SU-DHL-6 (cell line): ENCODE results near the gene PREX1.

Experiments
- H2AFZ ChIP-seq: fragments of 200-600 bp; sonication (generic); 2 replicates; pipeline ENCODE4 v1.6.1; 2014; ENCODE audit warnings: low read depth, mild to moderate bottlenecking, moderate library complexity, mixed read lengths, antibody characterized with exemption, low read length; ENCODE audit not compliant: severe bottlenecking
- H3F3A ChIP-seq: fragments of 200-600 bp; shearing (Covaris generic); 2 replicates; pipeline ENCODE4 v1.6.0; 2016; ENCODE audit warnings: antibody characterized with exemption, mild to moderate bottlenecking; ENCODE audit not compliant: insufficient read depth
- H3K27ac ChIP-seq: fragments of 200-600 bp; sonication (generic); 2 replicates; pipeline ENCODE4 v1.5.1; 2016; ENCODE audit warnings: low read depth, mild to moderate bottlenecking, low read length, moderate library complexity, mixed read lengths
- H3K27me3 ChIP-seq: fragments of 200-600 bp; sonication (generic), shearing (Covaris generic); 2 replicates; pipeline ENCODE4 v1.6.0; 2014; ENCODE audit warnings: mild to moderate bottlenecking, low read length
- H3K36me3 ChIP-seq: fragments of 200-600 bp; sonication (generic); 2 replicates; pipeline ENCODE4 v1.6.1; 2014; ENCODE audit warnings: mild to moderate bottlenecking, low read length, mixed read lengths
- H3K4me2 ChIP-seq: fragments of 300-600, 200-600 bp; shearing (Covaris generic), sonication (generic); 2 replicates; pipeline ENCODE4 v1.6.0; 2014; ENCODE audit warnings: low read length, low read depth, mild to moderate bottlenecking; ENCODE audit not compliant: poor library complexity, severe bottlenecking
- H3K4me3 ChIP-seq: fragments of 200-600 bp; sonication (generic); 2 replicates; pipeline ENCODE4 v1.5.1; 2014; ENCODE audit warnings: antibody characterized with exemption, low read length, mild to moderate bottlenecking, mixed read lengths; ENCODE audit not compliant: insufficient read depth, poor library complexity, severe bottlenecking
- H3K79me2 ChIP-seq: fragments of 200-600 bp; sonication (generic); 2 replicates; pipeline ENCODE4 v1.6.1; 2014; ENCODE audit warnings: mild to moderate bottlenecking, low read length, moderate library complexity; ENCODE audit not compliant: insufficient read depth
- H3K9ac ChIP-seq: fragments of 200-600 bp; sonication (generic); 2 replicates; pipeline ENCODE4 v1.7.0; 2014; ENCODE audit warnings: mild to moderate bottlenecking, low read length
- H3K9me2 ChIP-seq: fragments of 200-600 bp; sonication (generic); replicated peaks from 2 replicates; pipeline ENCODE4 v1.6.1; 2014; ENCODE audit warnings: low read length; ENCODE audit not compliant: insufficient read depth
- H3K9me3 ChIP-seq: fragments of 200-600 bp; sonication (generic); 2 replicates; pipeline ENCODE4 v1.6.1; 2014; ENCODE audit warnings: low read length, mixed read lengths; ENCODE audit not compliant: insufficient read depth
- H4K20me1 ChIP-seq: fragments of 200-600 bp; sonication (generic); 2 replicates; pipeline ENCODE4 v1.6.1; 2014; ENCODE audit warnings: low read depth, mild to moderate bottlenecking, antibody characterized with exemption, low read length, moderate library complexity, mixed read lengths
- CTCF ChIP-seq: fragments of 200-600 bp; sonication (generic); IDR thresholded peaks from one replicate; pipeline ENCODE4 v1.5.1; 2017; ENCODE audit warnings: antibody characterized with exemption, mild to moderate bottlenecking, low read length, moderate library complexity; ENCODE audit not compliant: insufficient read depth, poor library complexity, severe bottlenecking
- EZH2phosphoT487 ChIP-seq: fragments of 200-600 bp; sonication (generic), shearing (Covaris generic); conservative IDR thresholded peaks from 2 replicates; pipeline ENCODE4 v1.6.1; 2018; ENCODE audit warnings: mild to moderate bottlenecking, antibody characterized with exemption, low read length, moderate library complexity, mixed read lengths

Gene PREX1

GRCh38 chr20:48701702-48702101, 126.1 kb downstream of the PREX1 start:
- no peak overlapping the region for H2AFZ ChIP-seq
- H3K9me2 ChIP-seq: no peaks in the 10 kb centered on the region
- H3K36me3 ChIP-seq: no peaks in the 10 kb centered on the region
- no peak overlapping the region for H3K9ac ChIP-seq
- no peak overlapping the region for H3K4me3 ChIP-seq
- no peaks in the 10 kb centered on the region for H4K20me1 ChIP-seq
- no peaks in the 10 kb centered on the region for H3F3A ChIP-seq
- no peak overlapping the region for H3K27ac ChIP-seq
- TF ChIP-seq EZH2phosphoT487 (no peak), CTCF (no peak)
- no peaks in the 10 kb centered on the region for H3K27me3 ChIP-seq
- no peak overlapping the region for H3K4me2 ChIP-seq
- no peaks in the 10 kb centered on the region for H3K9me3 ChIP-seq
- no peaks in the 10 kb centered on the region for H3K79me2 ChIP-seq

- Histone ChIP-seq H3K9me3 (no peaks in the 10 kb centered on the region), H3F3A (no peaks in the 10 kb centered on the region), H3K36me3 (no peaks in the 10 kb centered on the region), H3K9me2 (no peaks in the 10 kb centered on the region), H3K27me3 (no peaks in the 10 kb centered on the region), H3K79me2 (no peaks in the 10 kb centered on the region), H2AFZ (no peak overlapping the region), H4K20me1 (no peaks in the 10 kb centered on the region), H3K27ac (no peak overlapping the region), H3K4me2 (no peak overlapping the region), H3K9ac (no peak overlapping the region), H3K4me3 (no peak overlapping the region)
- TF ChIP-seq EZH2phosphoT487 (no peak), CTCF (no peak)
These were observed 129.1 kb downstream of the PREX1 start for GRCh38 chr20:48698507-48699267.

- H3K36me3 ChIP-seq: no peaks in the 10 kb centered on the region
- H3K4me3 ChIP-seq: no peak overlapping the region
- no peak overlapping the region for H3K27ac ChIP-seq
- H3F3A ChIP-seq: no peaks in the 10 kb centered on the region
- no peak for TF ChIP-seq CTCF
- H3K79me2 ChIP-seq: no peaks in the 10 kb centered on the region
- no peaks in the 10 kb centered on the region for H3K9me3 ChIP-seq
- H2AFZ ChIP-seq: no peak overlapping the region
- H3K4me2 ChIP-seq: no peak overlapping the region
- H3K9ac ChIP-seq: no peak overlapping the region
- H4K20me1 ChIP-seq: no peaks in the 10 kb centered on the region
- no peaks in the 10 kb centered on the region for H3K9me2 ChIP-seq
- no peaks in the 10 kb centered on the region for H3K27me3 ChIP-seq
These were observed 129.8 kb downstream of the PREX1 start for GRCh38 chr20:48697845-48698491.
